Measurements from ENCODE around the gene TGFBRAP1. TPM values are rescaled to one million over a fixed set of nuclear protein-coding genes. Genes with fewer than 3 reads are reported as not detected.

The TGFBRAP1 gene
- total and polyA plus RNA-seq, 4 donors, result 1.8 to 10.4 (median 6.8) TPM

GRCh38 chr2:105256431-105257047, 73.0 kb downstream of the TGFBRAP1 start (continued):
- TF ChIP-seq CTCF (IDR thresholded peaks at IDR 0.05; ENCODE audit: low read depth, low read length, missing input control) (no peak), RXRA (IDR thresholded peaks at IDR 0.05) (no peak)

- Histone ChIP-seq H3K27me3 (ENCODE audit: control insufficient read depth in 4 of 4, insufficient read depth in 4 of 4, low read length in 3 of 4) (no peaks in the 10 kb centered on the region), H3K9ac (ENCODE audit: low read depth in 1 of 2, low read length in 2 of 2) (no peak overlapping the region), H3K27ac (ENCODE audit: low read depth in 1 of 2, low read length in 2 of 2) (no peak overlapping the region), H3K4me3 (ENCODE audit: low read depth in 1 of 3, low read length in 3 of 3) (no peak overlapping the region), H3K36me3 (ENCODE audit: control insufficient read depth in 4 of 4, insufficient read depth in 3 of 4, low read depth in 1 of 4, low read length in 3 of 4) (no peaks in the 10 kb centered on the region), H3K9me3 (ENCODE audit: control insufficient read depth in 4 of 4, low read length in 3 of 4) (no peaks in the 10 kb centered on the region), H3K4me1 (ENCODE audit: control insufficient read depth in 4 of 4, insufficient read depth in 4 of 4, low read length in 3 of 4) (no peaks in the 10 kb centered on the region)
- no peak for DNase-seq (ENCODE audit: low spot score)
- TF ChIP-seq NR2F2 (IDR thresholded peaks at IDR 0.05) (no peak), RAD21 (IDR thresholded peaks at IDR 0.05) (no peak), JUND (IDR thresholded peaks at IDR 0.05) (no peak), MAX (IDR thresholded peaks at IDR 0.05) (no peak), REST (IDR thresholded peaks at IDR 0.05) (no peak)
- WGBS, result 84% methylated on average over 2 of the region's 2 CpGs
Measured at GRCh38 chr2:105255979-105256378, 73.6 kb downstream of the TGFBRAP1 start.

- no peak overlapping the region for H3K9ac ChIP-seq (ENCODE audit: low read depth in 1 of 2, low read length in 2 of 2)
- H3K36me3 ChIP-seq (ENCODE audit: control insufficient read depth in 4 of 4, insufficient read depth in 3 of 4, low read depth in 1 of 4, low read length in 3 of 4), result no peaks in the 10 kb centered on the region
- TF ChIP-seq RAD21 (IDR thresholded peaks at IDR 0.05) (no peak), FOXA2 (IDR thresholded peaks at IDR 0.05) (no peak), ATF3 (IDR thresholded peaks at IDR 0.05) (no peak), EGR1 (IDR thresholded peaks at IDR 0.05; ENCODE audit: low read depth in 2 of 2) (no peak), HNF4A (conservative IDR thresholded peaks at IDR 0.05) (no peak), MAX (IDR thresholded peaks at IDR 0.05) (no peak), YY1 (IDR thresholded peaks at IDR 0.05) (no peak), FOXA1 (IDR thresholded peaks at IDR 0.05) (no peak), REST (IDR thresholded peaks at IDR 0.05) (no peak)
- H3K9me3 ChIP-seq (ENCODE audit: control insufficient read depth in 4 of 4, low read length in 3 of 4), result no peaks in the 10 kb centered on the region
- no peaks in the 10 kb centered on the region for H3K27me3 ChIP-seq (ENCODE audit: control insufficient read depth in 4 of 4, insufficient read depth in 4 of 4, low read length in 3 of 4)
- H3K27ac ChIP-seq (ENCODE audit: low read depth in 1 of 2, low read length in 2 of 2), result no peak overlapping the region
- H3K4me1 ChIP-seq (ENCODE audit: control insufficient read depth in 4 of 4, insufficient read depth in 4 of 4, low read length in 3 of 4), result no peaks in the 10 kb centered on the region
- H3K4me3 ChIP-seq (ENCODE audit: low read depth in 1 of 3, low read length in 3 of 3), result no peak overlapping the region
- WGBS, result 91% methylated on average over 5 of the region's 5 CpGs
- DNase-seq (ENCODE audit: low spot score), result no peak
Measured at GRCh38 chr2:105254531-105255210, 74.9 kb downstream of the TGFBRAP1 start.

Measured in liver (tissue), 9 donors.